H1 (cell line): Measurements from ENCODE around the gene EBLN2. TPM values are rescaled to one million over a fixed set of nuclear protein-coding genes. Genes with fewer than 3 reads are reported as not detected.

ENCODE experiments used
- CTCF ChIA-PET: fragments of 300-600 bp; sonication (Branson Sonifier 250); formaldehyde crosslinking; loops from one replicate; lab custom pipeline; 2021; ENCODE audit not compliant: partially characterized antibody; lab: Charles Lee
- POLR2A ChIA-PET: fragments of 300-600 bp; sonication (Branson Sonifier 250); formaldehyde crosslinking; loops from one replicate; lab custom pipeline; 2021; ENCODE audit warnings: inconsistent platforms; ENCODE audit not compliant: partially characterized antibody; lab: Charles Lee
- DNase-seq, 2 experiments: peaks; one replicate each; pipeline versions ENCODE4 v3.0.0 to v3.0.0-alpha.2; 2010 to 2022; ENCODE audit warnings: low spot score in 2 of 2, low read depth in 1 of 2, mixed read lengths in 1 of 2
- FAIRE-seq: peaks from 2 replicates; lab custom pipeline; 2011; peaks lifted over from hg19 to GRCh38; lab: Jason Lieb, UNC
- H2AFZ ChIP-seq: 2 replicates; pipeline ENCODE4 v1.8.1; 2012; ENCODE audit warnings: low read length, inconsistent platforms
- H2AK5ac ChIP-seq: 2 replicates; pipeline ENCODE4 v1.6.1; 2013; ENCODE audit warnings: low read depth, low read length
- H2BK120ac ChIP-seq: replicated peaks from 2 replicates; pipeline ENCODE3; 2013; ENCODE audit warnings: low read depth, low read length, inconsistent platforms
- H2BK12ac ChIP-seq: 2 replicates; pipeline ENCODE4 v1.6.1; 2013; ENCODE audit warnings: low read depth, low read length
- H2BK15ac ChIP-seq: 2 replicates; pipeline ENCODE4 v1.6.1; 2013; ENCODE audit warnings: low read length
- H2BK20ac ChIP-seq: 2 replicates; pipeline ENCODE4 v1.6.1; 2013; ENCODE audit warnings: low read length
- H2BK5ac ChIP-seq: 2 replicates; pipeline ENCODE4 v1.6.1; 2013; ENCODE audit warnings: low read depth, low read length
- H3K14ac ChIP-seq: 2 replicates; pipeline ENCODE4 v1.6.1; 2013; ENCODE audit warnings: inconsistent platforms; ENCODE audit not compliant: insufficient read length
- H3K18ac ChIP-seq: 2 replicates; pipeline ENCODE4 v1.6.1; 2013; ENCODE audit warnings: low read length; ENCODE audit errors: extremely low read depth
- H3K23ac ChIP-seq: 2 replicates; pipeline ENCODE4 v1.6.1; 2013; ENCODE audit warnings: inconsistent platforms; ENCODE audit not compliant: insufficient read length
- H3K23me2 ChIP-seq: 2 replicates; pipeline ENCODE4 v1.6.1; 2013; ENCODE audit warnings: low read depth, low read length
- H3K27ac ChIP-seq: 2 replicates; pipeline ENCODE4 v1.6.1; 2011; ENCODE audit warnings: low read depth, low read length, inconsistent platforms
- H3K27me3 ChIP-seq, 4 experiments: replicated peaks in 1 of 4; 1 replicate in 1 of 4; 2 replicates in 3 of 4; pipeline versions ENCODE4 v1.6.1 to v1.8.1; 2011 to 2013; ENCODE audit warnings: low read length in 3 of 4, mild to moderate bottlenecking in 3 of 4, inconsistent platforms in 2 of 4, mixed read lengths in 2 of 4, moderate library complexity in 1 of 4; ENCODE audit not compliant: control insufficient read depth in 3 of 4, insufficient read depth in 3 of 4; ENCODE audit errors: extremely low read depth in 1 of 4
- H3K36me3 ChIP-seq, 4 experiments: 2 replicates each; pipeline versions ENCODE4 v1.6.1 to v1.8.1; 2011 to 2013; ENCODE audit warnings: mild to moderate bottlenecking in 4 of 4, low read length in 3 of 4, moderate library complexity in 2 of 4, control low read depth in 1 of 4, inconsistent platforms in 1 of 4; ENCODE audit not compliant: insufficient read depth in 4 of 4, control insufficient read depth in 2 of 4
- H3K4ac ChIP-seq: replicated peaks from 2 replicates; pipeline ENCODE3; 2013; ENCODE audit warnings: low read length, low read depth, mixed read lengths, inconsistent platforms; ENCODE audit not compliant: insufficient read length
- H3K4me1 ChIP-seq, 4 experiments: replicated peaks in 1 of 4; 1 replicate in 1 of 4; 2 replicates in 3 of 4; pipeline versions ENCODE4 v1.6.1 to v1.8.1; 2011 to 2013; ENCODE audit warnings: low read length in 3 of 4, inconsistent platforms in 2 of 4, mixed read lengths in 1 of 4; ENCODE audit not compliant: insufficient read depth in 4 of 4, control insufficient read depth in 3 of 4
- H3K4me2 ChIP-seq, 2 experiments: 2 replicates each; pipeline versions ENCODE4 v1.6.1 to v1.8.1; 2011 to 2013; ENCODE audit warnings: low read depth in 2 of 2, low read length in 2 of 2, control low read depth in 1 of 2, inconsistent platforms in 1 of 2, mild to moderate bottlenecking in 1 of 2; ENCODE audit not compliant: insufficient read depth in 1 of 2
- H3K4me3 ChIP-seq, 4 experiments: fragments of 200-600, 300-600 bp in 1 of 4; sonication (generic), shearing (Covaris generic), sonication (Bioruptor Twin) in 1 of 4; 2 replicates each; pipeline versions ENCODE4 v1.5.1 to v1.8.1; 2011 to 2016; ENCODE audit warnings: low read length in 4 of 4, low read depth in 3 of 4, control low read depth in 2 of 4, inconsistent platforms in 2 of 4, mild to moderate bottlenecking in 2 of 4, mixed read lengths in 1 of 4, moderate library complexity in 1 of 4; ENCODE audit not compliant: insufficient read depth in 2 of 4; ENCODE audit errors: extremely low read depth in 1 of 4
- H3K56ac ChIP-seq: replicated peaks from 2 replicates; pipeline ENCODE3; 2013; ENCODE audit warnings: low read depth, mild to moderate bottlenecking, mixed read lengths, low read length, inconsistent platforms; ENCODE audit not compliant: insufficient read length
- H3K79me1 ChIP-seq: 2 replicates; pipeline ENCODE4 v1.6.1; 2013; ENCODE audit warnings: low read depth, low read length, control low read depth
- H3K79me2 ChIP-seq, 2 experiments: 2 replicates each; pipeline versions ENCODE4 v1.6.1 to v1.8.1; 2012 to 2013; ENCODE audit warnings: low read length in 2 of 2, mild to moderate bottlenecking in 2 of 2, inconsistent platforms in 1 of 2; ENCODE audit not compliant: insufficient read depth in 2 of 2, control insufficient read depth in 1 of 2
- H3K9ac ChIP-seq, 4 experiments: replicated peaks in 1 of 4; 1 replicate in 1 of 4; 2 replicates in 3 of 4; pipeline versions ENCODE4 v1.6.1 to v1.8.1; 2011 to 2013; ENCODE audit warnings: low read depth in 3 of 4, low read length in 3 of 4, control low read depth in 2 of 4, mild to moderate bottlenecking in 2 of 4, moderate library complexity in 2 of 4, inconsistent platforms in 1 of 4; ENCODE audit errors: extremely low read depth in 1 of 4
- H3K9me3 ChIP-seq, 2 experiments: 2 replicates each; pipeline versions ENCODE4 v1.6.1 to v1.8.1; 2012 to 2013; ENCODE audit warnings: mild to moderate bottlenecking in 2 of 2, moderate library complexity in 2 of 2, control low read depth in 1 of 2, inconsistent platforms in 1 of 2, low read depth in 1 of 2, low read length in 1 of 2, mixed read lengths in 1 of 2; ENCODE audit not compliant: insufficient read depth in 2 of 2
- H4K20me1 ChIP-seq, 2 experiments: replicated peaks in 1 of 2; 2 replicates each; pipeline versions ENCODE3 to v1.8.1; 2011 to 2013; ENCODE audit warnings: inconsistent platforms in 2 of 2, low read length in 2 of 2, mild to moderate bottlenecking in 1 of 2; ENCODE audit not compliant: insufficient read depth in 2 of 2, control insufficient read depth in 1 of 2
- H4K5ac ChIP-seq: 2 replicates; pipeline ENCODE4 v1.6.1; 2013; ENCODE audit warnings: low read length, low read depth, mixed read lengths, inconsistent platforms; ENCODE audit not compliant: insufficient read length
- H4K8ac ChIP-seq: 2 replicates; pipeline ENCODE4 v1.8.0; 2013; ENCODE audit warnings: mild to moderate bottlenecking, moderate library complexity, low read length, inconsistent platforms; ENCODE audit not compliant: insufficient read depth; ENCODE audit errors: extremely low read depth
- H4K91ac ChIP-seq: replicated peaks from 2 replicates; pipeline ENCODE3; 2013; ENCODE audit warnings: low read length, mixed read lengths, inconsistent platforms; ENCODE audit not compliant: insufficient read length
- BACH1 ChIP-seq: IDR thresholded peaks from 2 replicates; pipeline ENCODE4 v1.6.1; 2012; ENCODE audit warnings: low read length, improper control_type of control experiment
- CBX5 ChIP-seq: fragments of 300-800, 300-1000 bp; sonication (generic); IDR thresholded peaks from 2 replicates; pipeline ENCODE4 v1.7.1; 2016; ENCODE audit warnings: antibody characterized with exemption, low read length, low read depth
- CBX8 ChIP-seq: fragments of 300-800, 300-1000 bp; sonication (generic); IDR thresholded peaks from 2 replicates; pipeline ENCODE4 v1.7.1; 2016; ENCODE audit warnings: low read depth, low read length, borderline replicate concordance
- CREB1 ChIP-seq: IDR thresholded peaks from 2 replicates; pipeline ENCODE4 v1.6.1; 2012; ENCODE audit warnings: inconsistent platforms
- CTCF ChIP-seq, 3 experiments: IDR thresholded peaks; 1 replicate in 2 of 3; 2 replicates in 1 of 3; pipeline versions ENCODE4 v1.5.1 to v1.6.1; 2011; ENCODE audit warnings: low read length in 3 of 3, mild to moderate bottlenecking in 3 of 3, inconsistent platforms in 2 of 3, low read depth in 1 of 3, moderate library complexity in 1 of 3; ENCODE audit not compliant: insufficient read depth in 1 of 3; ENCODE audit errors: control extremely low read depth in 1 of 3
- EZH2 ChIP-seq: fragments of 200-600 bp; sonication (generic); IDR thresholded peaks from 2 replicates; pipeline ENCODE4 v1.7.1; 2012; ENCODE audit warnings: low read depth, mild to moderate bottlenecking, moderate library complexity, low read length, inconsistent platforms; ENCODE audit not compliant: severe bottlenecking
- PHF8 ChIP-seq: fragments of 200-600 bp; sonication (generic); conservative IDR thresholded peaks from 2 replicates; pipeline ENCODE4 v1.7.1; 2012; ENCODE audit warnings: low read depth, mild to moderate bottlenecking, inconsistent platforms, low read length, moderate library complexity
- POU5F1 ChIP-seq: IDR thresholded peaks from 2 replicates; pipeline ENCODE4 v1.6.1; 2011; ENCODE audit warnings: low read depth, mild to moderate bottlenecking, low read length, moderate library complexity
- SP4 ChIP-seq: IDR thresholded peaks from 2 replicates; pipeline ENCODE4 v1.6.1; 2012; ENCODE audit warnings: low read length, inconsistent platforms
- WGBS, 2 experiments: shearing (Covaris generic) in 1 of 2; methylation state at CpG; one replicate each; pipeline versions ENCODE4 v1.1.6 to v1.1.7; 2013 to 2015; ENCODE audit warnings: low lambda C conversion rate in 2 of 2, mixed read lengths in 2 of 2, inconsistent platforms in 1 of 2, low coverage in 1 of 2, missing lambda C conversion rate in 1 of 2; ENCODE audit not compliant: insufficient replicate concordance in 2 of 2, insufficient coverage in 1 of 2, insufficient read length in 1 of 2; ENCODE audit errors: extremely low coverage in 1 of 2, missing lambda C conversion rate in 1 of 2; 5-methylcytosine and 5-hydroxymethylcytosine counted together
- polyA plus RNA-seq, 7 experiments: library from polyadenylated mRNA; depleted of rRNA in 3 of 7; stranded (reverse) in 5 of 7; unstranded in 2 of 7; fragments of >200 nt in 5 of 7; fragments of 200-250 nt in 2 of 7; gene quantifications; 1 replicate in 5 of 7; 2 replicates in 1 of 7; 4 replicates in 1 of 7; pipeline versions ENCODE4 v1.2.1 to v1.2.3, GENCODE V29; 2011 to 2013; ENCODE audit warnings: missing spikeins in 2 of 7, mixed read lengths in 2 of 7
- total RNA-seq: library from RNA; stranded (reverse); fragmentation: NEBNext Ultra II Directional; extraction: Animal tissue kit (Norgen Biotek cat#: 25700); gene quantifications from 2 replicates; pipeline ENCODE4 v1.2.1, GENCODE V29; 2021

Gene EBLN2
- total and polyA plus RNA-seq, 2 of the 8 experiments (the other 6 are each of a cell fraction or from before 2014, with no cell fraction given), result 1.9 to 3.8 TPM

- Histone ChIP-seq H3K79me2 (peaks cover 25 to 100% of the 10 kb centered on the region in 2 experiments), H3K56ac (no peak overlapping the region), H3K4me3 (no peak overlapping the region), H2BK15ac (no peak overlapping the region), H3K23me2 (no peaks in the 10 kb centered on the region), H2BK12ac (no peak overlapping the region), H3K27ac (no peak overlapping the region), H3K9ac (no peak overlapping the region), H3K4ac (no peak overlapping the region), H2AK5ac (no peak overlapping the region), H3K36me3 (no peaks in the 10 kb centered on the region), H2BK5ac (no peak overlapping the region), H2BK20ac (no peak overlapping the region), H4K5ac (no peak overlapping the region), H4K91ac (no peak overlapping the region), H3K18ac (no peak overlapping the region), H2AFZ (no peak overlapping the region), H4K8ac (no peak overlapping the region), H3K79me1 (0 out of 2 replicates have a peak, but pooled peaks cover 5% of the 10 kb centered on the region), H2BK120ac (no peak overlapping the region), H4K20me1 (peaks cover 25 to 28% of the 10 kb centered on the region in 2 experiments), H3K4me2 (peak overlapping the region in 1 of 2 experiments; percentile 37; a peak in 2 of 4 replicates), H3K23ac (no peak overlapping the region), H3K4me1 (peaks cover 0 to 14% (median 3%) of the 10 kb centered on the region in 4 experiments; a peak in 3 of 7 replicates), H3K14ac (no peak overlapping the region), H3K9me3 (no peaks in the 10 kb centered on the region), H3K27me3 (no peaks in the 10 kb centered on the region)
- DNase-seq, result no peak
- CTCF ChIA-PET, result interaction anchor here (0.9 kb wide), 1 partner anchor 20 kb away, joined by 3 read pairs; no protein-coding TSS in a partner anchor
- 76% methylated on average over 3 of the region's 3 CpGs; no CpG with 5 or more reads in 1 of the 2 experiments for WGBS, 2 experiments
- POLR2A ChIA-PET, result interaction anchor here (0.6 to 1.9 kb wide), 4 partner anchors 14 to 74 kb away, joined by 3 to 5 read pairs (median 4); partner anchors contain the start of gene PPP4R2
- no peak for FAIRE-seq
- TF ChIP-seq PHF8, result no peak
- TF ChIP-seq CBX8, result no peak
- TF ChIP-seq CTCF (IDR thresholded peaks at IDR 0.05; ENCODE audit: control extremely low read depth in 1 of 3, insufficient read depth in 1 of 3, low read depth in 1 of 3, low read length in 3 of 3), result no peak
- no peak for TF ChIP-seq POU5F1
- no peak for TF ChIP-seq BACH1
- no peak for TF ChIP-seq CBX5
- TF ChIP-seq CREB1, result no peak
- no peak for TF ChIP-seq EZH2
- no peak for TF ChIP-seq SP4
Measured at GRCh38 chr3:73036694-73037591, 24.5 kb upstream of the EBLN2 start.
